GM12878 (cell line): ENCODE results near the gene NUCB1. TPM values are rescaled to one million over a fixed set of nuclear protein-coding genes. Genes with fewer than 3 reads are reported as not detected.
"Not testable (repeated sequence)": the region's sequence is repeated elsewhere in the genome, so short reads cannot be mapped to it uniquely, and the experiment has no call there.

Experiments used
- ATAC-seq: fragments of 200-7000 bp; cut with Tn5 transposase; 3 replicates; pipeline ENCODE4 v1.9.1; 2020; ENCODE audit warnings: mild to moderate bottlenecking, moderate library complexity
- BruUV-seq: library from RNA; stranded (reverse); fragments of 400-500 nt; replicated peaks from 2 replicates; lab custom pipeline; 2021; lab: Mats Ljungman, UMichigan
- CTCF ChIA-PET: fragments of 300-600 bp; sonication (Branson Sonifier 250); formaldehyde crosslinking; extraction: SDS; loops from one replicate; lab custom pipeline; 2021; ENCODE audit warnings: inconsistent platforms; lab: Yijun Ruan, JAX
- POLR2A ChIA-PET: fragments of 350-600 bp; formaldehyde crosslinking; extraction: SDS; loops from one replicate; lab custom pipeline; 2021; ENCODE audit warnings: inconsistent platforms; lab: Charles Lee
- RAD21 ChIA-PET: fragments of 300-600 bp; sonication (Branson Sonifier 250); formaldehyde crosslinking; loops from one replicate; lab custom pipeline; 2023; ENCODE audit warnings: antibody characterized with exemption; ENCODE audit not compliant: unreplicated experiment; lab: Charles Lee
- SMC1A ChIA-PET: fragments of 300-600 bp; sonication (Branson Sonifier 250); formaldehyde crosslinking; loops from one replicate; lab custom pipeline; 2023; ENCODE audit not compliant: unreplicated experiment, uncharacterized antibody; lab: Charles Lee
- DNase-seq: peaks from one replicate; pipeline ENCODE4 v3.0.0-alpha.2; 2011; ENCODE audit warnings: low read depth, low spot score
- FAIRE-seq: peaks from 3 replicates; lab custom pipeline; 2011; peaks lifted over from hg19 to GRCh38; lab: Jason Lieb, UNC
- H2AFZ ChIP-seq: 2 replicates; pipeline ENCODE4 v1.6.0; 2011; ENCODE audit warnings: low read depth, low read length, control low read depth; ENCODE audit not compliant: control insufficient read depth
- H3K27ac ChIP-seq: 2 replicates; pipeline ENCODE4 v1.5.1; 2011; ENCODE audit warnings: control low read depth; ENCODE audit not compliant: control insufficient read depth, insufficient read depth
- H3K27me3 ChIP-seq, 2 experiments: replicated peaks in 1 of 2; 2 replicates each; pipeline versions ENCODE4 v1.6.0 to v1.6.1; 2011; ENCODE audit warnings: low read length in 1 of 2; ENCODE audit not compliant: control insufficient read depth in 2 of 2, insufficient read depth in 2 of 2
- H3K36me3 ChIP-seq, 2 experiments: 2 replicates each; pipeline ENCODE4 v1.5.1; 2011; ENCODE audit warnings: low read length in 1 of 2; ENCODE audit not compliant: control insufficient read depth in 2 of 2, insufficient read depth in 2 of 2
- H3K4me1 ChIP-seq: 2 replicates; pipeline ENCODE4 v1.6.1; 2011; ENCODE audit warnings: mild to moderate bottlenecking, low read length, moderate library complexity, mixed read lengths; ENCODE audit not compliant: control insufficient read depth, insufficient read depth
- H3K4me2 ChIP-seq: 2 replicates; pipeline ENCODE4 v1.6.0; 2011; ENCODE audit warnings: control low read depth; ENCODE audit not compliant: control insufficient read depth, insufficient read depth
- H3K4me3 ChIP-seq: fragments of 200-600 bp; sonication (generic); 2 replicates; pipeline ENCODE4 v1.5.1; 2016
- H3K79me2 ChIP-seq: 2 replicates; pipeline ENCODE4 v1.6.0; 2011; ENCODE audit warnings: low read length; ENCODE audit not compliant: control insufficient read depth, insufficient read depth
- H3K9ac ChIP-seq: 2 replicates; pipeline ENCODE4 v1.8.0; 2011; ENCODE audit warnings: low read length, control low read depth, mixed read lengths; ENCODE audit not compliant: control insufficient read depth, insufficient read depth
- H3K9me3 ChIP-seq: replicated peaks from 3 replicates; pipeline ENCODE4 v1.5.1; 2011; ENCODE audit warnings: mild to moderate bottlenecking, low read length; ENCODE audit not compliant: control insufficient read depth, insufficient read depth
- H4K20me1 ChIP-seq: 2 replicates; pipeline ENCODE4 v1.6.0; 2011; ENCODE audit not compliant: control insufficient read depth, insufficient read depth
- CTCF ChIP-seq, 3 experiments: IDR thresholded peaks in 2 of 3; conservative IDR thresholded peaks in 1 of 3; 2 replicates each; pipeline ENCODE4 v1.5.1; 2011; ENCODE audit warnings: low read depth in 3 of 3, low read length in 3 of 3, mild to moderate bottlenecking in 3 of 3, control low read depth in 2 of 3, moderate library complexity in 2 of 3, inconsistent platforms in 1 of 3, mixed read lengths in 1 of 3; ENCODE audit not compliant: control insufficient read depth in 2 of 3, insufficient read depth in 1 of 3; ENCODE audit errors: extremely low read depth in 1 of 3
- KAT2A ChIP-seq: conservative IDR thresholded peaks from 2 replicates; pipeline ENCODE4 v1.6.1; 2011; ENCODE audit warnings: low read depth, low read length; ENCODE audit not compliant: control insufficient read depth
- TBL1XR1 ChIP-seq: IDR thresholded peaks from 2 replicates; pipeline ENCODE4 v1.6.1; 2012; ENCODE audit warnings: low read depth, low read length, improper control_type of control experiment
- WGBS: methylation state at CpG from one replicate; pipeline ENCODE4 v1.1.6; 2016; ENCODE audit warnings: low lambda C conversion rate; ENCODE audit not compliant: insufficient replicate concordance, insufficient coverage; ENCODE audit errors: missing lambda C conversion rate; 5-methylcytosine and 5-hydroxymethylcytosine counted together
- in situ Hi-C: fragments of 300-500 bp; cut with MboI; formaldehyde crosslinking; loops from 9 replicates; pipeline ENCODE4 v1.14.3; 2018; ENCODE audit warnings: mixed read lengths
- intact Hi-C: fragments of 100-400 bp; cut with micrococcal nuclease; formaldehyde crosslinking; loops from one replicate; pipeline ENCODE4 v1.14.2; 2022; ENCODE audit not compliant: unreplicated experiment
- polyA plus RNA-seq, 11 experiments: library from polyadenylated mRNA; depleted of rRNA in 4 of 11; unstranded in 6 of 11; stranded (reverse) in 5 of 11; fragments of >200 nt; fragmentation: Nextera tagmentation in 4 of 11; fragmentation: Illumina TruSeq in 1 of 11; extraction: Ambion mirVana in 4 of 11; extraction: Trizol in 1 of 11; gene quantifications; 1 replicate in 1 of 11; 2 replicates in 10 of 11; pipeline versions ENCODE4 v1.2.1 to v1.2.3, GENCODE V29; 2011 to 2016; ENCODE audit warnings: inconsistent platforms in 2 of 11, missing spikeins in 2 of 11, low read depth in 1 of 11
- total RNA-seq, 4 experiments: library from RNA; depleted of rRNA in 3 of 4; stranded (reverse); fragments of >200 nt in 3 of 4; fragmentation: Illumina TruSeq in 1 of 4; extraction: Trizol in 1 of 4; gene quantifications; 2 replicates each; pipeline versions ENCODE4 v1.2.1 to v1.2.3, GENCODE V29; 2013 to 2021

The NUCB1 gene
- total and polyA plus RNA-seq, 10 of the 15 experiments (the other 5 are each of a cell fraction or from before 2014, with no cell fraction given) = 1.8 to 112 (median 44.5) TPM

DNA sequence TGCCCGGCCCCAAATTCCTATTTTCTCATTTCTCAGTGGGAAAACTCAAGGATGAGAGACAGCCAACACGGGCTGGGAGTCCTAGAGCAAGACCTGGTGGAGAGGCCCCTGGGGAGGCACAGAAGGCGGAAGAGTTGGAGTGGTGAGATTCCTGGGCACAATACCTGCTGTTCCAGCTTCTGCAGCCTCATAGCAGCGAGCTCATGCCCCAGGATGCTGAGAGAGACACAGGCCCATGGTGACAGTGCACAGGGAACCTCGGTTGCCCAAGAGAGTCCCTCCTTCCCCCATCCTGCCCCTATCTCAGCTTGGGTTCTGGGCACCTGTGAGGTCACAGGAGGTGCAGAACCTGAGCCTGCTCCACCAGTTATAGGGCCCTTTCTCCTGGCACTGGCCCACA is 2.9 kb upstream of the NUCB1 start:
- no peaks in the 10 kb centered on the region for H3K9me3 ChIP-seq
- RAD21 ChIA-PET = no interaction called here
- in situ Hi-C loops = no loop called here
- POLR2A ChIA-PET = interaction anchor here (0.9 to 2.5 kb wide), 4 partner anchors 14 to 67 kb away, joined by 4 to 22 read pairs (median 10); no protein-coding TSS in a partner anchor
- H3K4me2 ChIP-seq = no peak overlapping the region
- no peak overlapping the region for H3K9ac ChIP-seq
- no peak for TF ChIP-seq TBL1XR1
- TF ChIP-seq CTCF (IDR thresholded peaks at IDR 0.05 in 2 of 3, conservative IDR thresholded peaks at IDR 0.05 in 1 of 3; ENCODE audit: control insufficient read depth in 2 of 3, extremely low read depth in 1 of 3, insufficient read depth in 1 of 3, low read depth in 3 of 3, low read length in 3 of 3) = no peak
- TF ChIP-seq KAT2A = no peak
- no peak overlapping the region for H3K4me3 ChIP-seq
- no peaks in the 10 kb centered on the region for H4K20me1 ChIP-seq
- intact Hi-C loops = no loop called here
- peaks cover 1% of the 10 kb centered on the region for H3K4me1 ChIP-seq
- no peak overlapping the region for H3K27ac ChIP-seq
- CTCF ChIA-PET = interaction anchor here (1.1 kb wide), 1 partner anchor 17 kb away, joined by 4 read pairs; no protein-coding TSS in a partner anchor
- peaks cover 14% of the 10 kb centered on the region for H3K79me2 ChIP-seq
- no peaks in the 10 kb centered on the region for H3K27me3 ChIP-seq
- no peak for DNase-seq
- 50% methylated on average over 5 of the region's 5 CpGs for WGBS
- no peak for FAIRE-seq
- BruUV-seq = no TSS peak
- H3K36me3 ChIP-seq = no peaks in the 10 kb centered on the region
- no peak for ATAC-seq
- no peak overlapping the region for H2AFZ ChIP-seq
- SMC1A ChIA-PET = interaction anchor here (1.7 kb wide), 1 partner anchor 56 kb away, joined by 3 read pairs; no protein-coding TSS in a partner anchor

DNA sequence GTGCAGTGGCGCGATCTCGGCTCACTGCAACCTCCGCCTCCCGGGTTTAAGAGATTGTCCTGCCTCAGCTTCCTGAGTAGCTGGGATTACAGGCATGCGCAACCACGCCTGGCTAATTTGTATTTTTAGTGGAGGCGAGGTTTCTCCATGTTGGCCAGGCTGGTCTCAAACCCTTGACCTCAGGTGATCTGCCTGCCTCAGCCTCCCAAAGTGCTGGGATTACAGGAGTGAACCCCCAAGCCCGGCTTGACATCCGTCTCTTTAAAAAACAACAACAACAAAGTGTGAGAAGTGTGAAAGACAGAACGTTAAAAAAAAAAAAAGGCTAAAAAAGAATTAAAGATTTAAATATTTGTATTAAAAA is 744 bp upstream of the NUCB1 start:
- H3K4me1 ChIP-seq, intact Hi-C loops, H3K36me3 ChIP-seq, H4K20me1 ChIP-seq, BruUV-seq, DNase-seq, ATAC-seq, H3K9ac ChIP-seq, H2AFZ ChIP-seq, in situ Hi-C loops, FAIRE-seq, H3K9me3 ChIP-seq, H3K4me2 ChIP-seq, H3K4me3 ChIP-seq, H3K27me3 ChIP-seq: not testable (repeated sequence)
- 89% methylated on average over 11 of the region's 11 CpGs for WGBS
- ChIA-PET SMC1A (interaction anchor here (0.6 to 2.3 kb wide), 6 partner anchors 14 to 111 kb away, joined by 3 to 16 read pairs (median 4); partner anchors contain the start of genes BAX and PPP1R15A), POLR2A (interaction anchor here (0.6 to 3.0 kb wide), 11 partner anchors 10 to 679 kb away, joined by 3 to 21 read pairs (median 6); partner anchors contain the start of genes BAX, FTL, GYS1 and RUVBL2), RAD21 (interaction anchor here (0.8 to 2.2 kb wide), 9 partner anchors 24 to 94 kb away, joined by 3 to 13 read pairs (median 5); partner anchors contain the start of genes GYS1 and RUVBL2), CTCF (interaction anchor here (1.2 to 2.4 kb wide), 5 partner anchors 26 to 94 kb away, joined by 4 to 11 read pairs (median 5); partner anchors contain the start of genes GYS1 and RUVBL2)
- H3K79me2 ChIP-seq = peaks cover 14% of the 10 kb centered on the region
- H3K27ac ChIP-seq = 0 out of 2 replicates have a peak overlapping the region, but pooled peaks have one; percentile 47
